Prostate gland (tissue), 2 donors: ENCODE data around the gene MRPL18. TPM values are rescaled to one million over a fixed set of nuclear protein-coding genes. Genes with fewer than 3 reads are reported as not detected.

Source experiments
- DNase-seq: peaks from one replicate; pipeline ENCODE4 v3.0.0-alpha.2; 2019; ENCODE audit warnings: low spot score
- H3K27ac ChIP-seq, 2 donors: fragments of 200-600 bp; sonication (generic); 2 replicates each; pipeline ENCODE4 v1.5.1; 2017 to 2019
- H3K27me3 ChIP-seq: fragments of 200-600 bp; sonication (generic); replicated peaks from 2 replicates; pipeline ENCODE4 v1.5.1; 2019; ENCODE audit not compliant: insufficient read depth
- H3K36me3 ChIP-seq, 2 donors: fragments of 200-600 bp; sonication (generic); 1 replicate in 1 of 2; 2 replicates in 1 of 2; pipeline versions ENCODE4 v1.5.1 to v1.8.1; 2017 to 2019
- H3K4me1 ChIP-seq: fragments of 200-600 bp; sonication (generic); replicated peaks from 2 replicates; pipeline ENCODE4 v1.5.1; 2019
- H3K4me3 ChIP-seq, 2 donors: fragments of 200-600 bp; sonication (generic); 2 replicates each; pipeline ENCODE4 v1.5.1; 2017 to 2019
- H3K9me3 ChIP-seq: fragments of 200-600 bp; sonication (generic); 2 replicates; pipeline ENCODE4 v1.5.1; 2017
- CTCF ChIP-seq, 4 experiments: fragments of 200-600 bp in 2 of 4; fragments of 450-650 bp in 2 of 4; sonication (generic) in 2 of 4; IDR thresholded peaks; 1 replicate in 3 of 4; 2 replicates in 1 of 4; pipeline ENCODE4 v1.5.1; 2016 to 2019; ENCODE audit warnings: antibody characterized with exemption in 4 of 4, mild to moderate bottlenecking in 2 of 4, moderate library complexity in 2 of 4
- POLR2A ChIP-seq: fragments of 450-650 bp; IDR thresholded peaks from one replicate; pipeline ENCODE4 v1.6.1; 2016; ENCODE audit warnings: antibody characterized with exemption, mild to moderate bottlenecking
- POLR2AphosphoS5 ChIP-seq: sonication (generic); formaldehyde crosslinking; IDR thresholded peaks from one replicate; pipeline ENCODE4 v1.6.1; 2017; ENCODE audit warnings: antibody characterized with exemption
- WGBS: methylation state at CpG from one replicate; pipeline ENCODE4 v1.1.5; 2018; 5-methylcytosine and 5-hydroxymethylcytosine counted together
- intact Hi-C: fragments of 100-400 bp; cut with DNase I; formaldehyde crosslinking; loops from one replicate; pipeline ENCODE4 v1.14.2; 2022
- total RNA-seq, 2 donors: library from RNA; depleted of rRNA; stranded (reverse); fragments of >200 nt; gene quantifications; one replicate each; pipeline ENCODE4 v1.1.0, GENCODE V29; 2016

Gene MRPL18
- total RNA-seq, 2 donors from 2014 or later, result 76.0 to 103 TPM

GRCh38 chr6:159826004-159826403, 35.7 kb downstream of the MRPL18 start:
- TF ChIP-seq CTCF (IDR thresholded peaks at IDR 0.05) (no peak), POLR2A (no peak), POLR2AphosphoS5 (no peak)
- WGBS, result 94% methylated on average over 13 of the region's 13 CpGs
- no peak overlapping the region for H3K4me3 ChIP-seq
- no peaks in the 10 kb centered on the region for H3K4me1 ChIP-seq
- no peaks in the 10 kb centered on the region for H3K9me3 ChIP-seq
- H3K27me3 ChIP-seq, result no peaks in the 10 kb centered on the region
- no peak for DNase-seq
- intact Hi-C loops, result no loop called here
- no peak overlapping the region for H3K27ac ChIP-seq
- H3K36me3 ChIP-seq, result no peaks in the 10 kb centered on the region

GRCh38 chr6:159826968-159827647, 36.8 kb downstream of the MRPL18 start:
- intact Hi-C loops, result no loop called here
- Histone ChIP-seq H3K27ac (no peak overlapping the region), H3K36me3 (no peaks in the 10 kb centered on the region), H3K27me3 (no peaks in the 10 kb centered on the region), H3K9me3 (no peaks in the 10 kb centered on the region), H3K4me1 (no peaks in the 10 kb centered on the region), H3K4me3 (no peak overlapping the region)
- no peak for DNase-seq
- 87% methylated on average over 16 of the region's 16 CpGs for WGBS
- TF ChIP-seq POLR2A (no peak), POLR2AphosphoS5 (no peak), CTCF (IDR thresholded peaks at IDR 0.05) (no peak)

- Histone ChIP-seq H3K9me3 (no peaks in the 10 kb centered on the region), H3K27me3 (no peaks in the 10 kb centered on the region), H3K4me1 (no peaks in the 10 kb centered on the region), H3K36me3 (no peaks in the 10 kb centered on the region), H3K27ac (no peak overlapping the region), H3K4me3 (no peak overlapping the region)
- intact Hi-C loops, result no loop called here
- no peak for TF ChIP-seq POLR2A
- no peak for TF ChIP-seq POLR2AphosphoS5
- TF ChIP-seq CTCF (IDR thresholded peaks at IDR 0.05), result no peak
- DNase-seq, result no peak
- WGBS, result 41% methylated on average over 7 of the region's 7 CpGs
These were observed 37.8 kb downstream of the MRPL18 start for GRCh38 chr6:159828074-159828473.

GRCh38 chr6:159829526-159829925, 39.3 kb downstream of the MRPL18 start:
- H3K27me3 ChIP-seq, result no peaks in the 10 kb centered on the region
- DNase-seq, result no peak
- TF ChIP-seq POLR2A, result no peak
- TF ChIP-seq POLR2AphosphoS5, result no peak
- no peak for TF ChIP-seq CTCF (IDR thresholded peaks at IDR 0.05)
- no peaks in the 10 kb centered on the region for H3K9me3 ChIP-seq
- H3K27ac ChIP-seq, result no peak overlapping the region
- H3K4me3 ChIP-seq, result no peak overlapping the region
- H3K4me1 ChIP-seq, result no peaks in the 10 kb centered on the region
- intact Hi-C loops, result no loop called here
- H3K36me3 ChIP-seq, result no peaks in the 10 kb centered on the region
- WGBS, result 67% methylated on average over 4 of the region's 4 CpGs
